GM12874 (cell line): ENCODE results near the gene RAPGEF4.

Experiments
- CTCF ChIP-seq: IDR thresholded peaks from 2 replicates; pipeline ENCODE4 v1.5.1; 2011; ENCODE audit warnings: low read depth, mild to moderate bottlenecking, control low read depth, low read length, moderate library complexity; ENCODE audit not compliant: insufficient read depth

Gene RAPGEF4

GRCh38 chr2:172782506-172783164, 47.0 kb downstream of the RAPGEF4 start:
- TF ChIP-seq CTCF = no peak

GRCh38 chr2:172783165-172783898, 47.7 kb downstream of the RAPGEF4 start:
- no peak for TF ChIP-seq CTCF

GRCh38 chr2:172788871-172789270, 53.2 kb downstream of the RAPGEF4 start:
- TF ChIP-seq CTCF = no peak

GRCh38 chr2:172790404-172790803, 54.8 kb downstream of the RAPGEF4 start:
- TF ChIP-seq CTCF = no peak

- no peak for TF ChIP-seq CTCF
Observed at GRCh38 chr2:172791953-172792352, 56.3 kb downstream of the RAPGEF4 start.

- no peak for TF ChIP-seq CTCF
Observed at GRCh38 chr2:172792711-172793110, 57.1 kb downstream of the RAPGEF4 start.

GRCh38 chr2:172804423-172804822, 68.8 kb downstream of the RAPGEF4 start:
- no peak for TF ChIP-seq CTCF
